GM18517 (cell line): ENCODE results near the gene MIP.
"Not testable (repeated sequence)": the region's sequence is repeated elsewhere in the genome, so short reads cannot be mapped to it uniquely, and the experiment has no call there.

Source experiments
- ATAC-seq: cut with Tn5 transposase; IDR thresholded peaks from one replicate; pipeline ENCODE4 v1.9.1; 2021; ENCODE audit warnings: mild to moderate bottlenecking, moderate library complexity; ENCODE audit not compliant: unreplicated experiment

MIP gene

GRCh38 chr12:56468216-56469006 is 14.0 kb upstream of the MIP start, which contains the start of gene SPRYD4:
Gene SPRYD4, plus strand, starts transcription at chr12:56468578. Its CDS starts 14 bp downstream, at chr12:56468592.
- peak; percentile 78 for ATAC-seq

GRCh38 chr12:56462565-56462964 is 8.1 kb upstream of the MIP start:
- ATAC-seq, result no peak

GRCh38 chr12:56461235-56462159 is 7.0 kb upstream of the MIP start:
- no peak for ATAC-seq

GRCh38 chr12:56457817-56458216 is 3.4 kb upstream of the MIP start:
- no peak for ATAC-seq

- no peak for ATAC-seq
These were observed 3.3 kb downstream of the MIP start for GRCh38 chr12:56451147-56451546.

- no peak for ATAC-seq
These were observed 4.2 kb downstream of the MIP start for GRCh38 chr12:56450241-56450640.

GRCh38 chr12:56449622-56449984 is 4.9 kb downstream of the MIP start:
- ATAC-seq, result no peak

GRCh38 chr12:56448860-56449621 is 5.4 kb downstream of the MIP start, which contains the start of gene TIMELESS:
Gene TIMELESS, minus strand, starts transcription at chr12:56449426. Its CDS starts 15,256 bp downstream, at chr12:56434170.
- peak; percentile 83 for ATAC-seq

- ATAC-seq, result not testable (repeated sequence)
These were observed 11.2 kb downstream of the MIP start for GRCh38 chr12:56443208-56443607.

- ATAC-seq, result no peak
These were observed 16.9 kb downstream of the MIP start for GRCh38 chr12:56437430-56438176.

- no peak for ATAC-seq
These were observed 19.6 kb downstream of the MIP start for GRCh38 chr12:56434828-56435227.

GRCh38 chr12:56431850-56432249 is 22.6 kb downstream of the MIP start:
- ATAC-seq, result no peak

- ATAC-seq, result no peak
These were observed 23.2 kb downstream of the MIP start for GRCh38 chr12:56431288-56431687.

- no peak for ATAC-seq
These were observed 28.5 kb downstream of the MIP start for GRCh38 chr12:56425940-56426438.

- ATAC-seq, result no peak
These were observed 29.3 kb downstream of the MIP start for GRCh38 chr12:56425193-56425592.

- ATAC-seq, result no peak
These were observed 34.0 kb downstream of the MIP start for GRCh38 chr12:56420411-56420810.

GRCh38 chr12:56417739-56418138 is 36.7 kb downstream of the MIP start:
- no peak for ATAC-seq

GRCh38 chr12:56414401-56414800 is 40.1 kb downstream of the MIP start:
- ATAC-seq, result no peak

- ATAC-seq, result no peak
These were observed 41.1 kb downstream of the MIP start for GRCh38 chr12:56413392-56413791.
